Measurements from ENCODE around the gene SSNA1. TPM values are rescaled to one million over a fixed set of nuclear protein-coding genes. Genes with fewer than 3 reads are reported as not detected.

The SSNA1 gene
- total RNA-seq, 1 experiment from 2014 or later: 62.3 TPM

DNA sequence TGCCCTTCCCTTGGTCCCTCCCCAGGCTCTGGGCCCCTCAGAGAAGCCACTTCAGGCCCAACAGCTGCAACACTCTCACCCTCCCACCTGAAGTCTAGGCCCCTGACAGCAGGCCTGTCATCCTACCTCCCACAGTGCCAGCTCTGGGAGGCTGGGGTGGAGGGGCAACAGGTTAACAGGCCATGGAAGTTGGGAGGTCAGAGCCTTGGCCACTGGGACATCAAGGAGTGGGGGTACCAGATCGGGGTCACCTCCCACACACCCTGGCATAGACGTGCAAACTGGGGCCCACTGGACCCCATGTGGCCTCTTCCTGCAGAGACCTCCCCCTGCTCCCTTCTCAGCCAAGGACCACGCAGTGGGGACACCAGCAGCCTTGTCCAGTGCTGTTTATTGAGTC is 2.8 kb downstream of the SSNA1 start:
- Histone ChIP-seq H3K9me3 (no peaks in the 10 kb centered on the region), H3K4me3 (ENCODE audit: low read depth, low read length) (no peak overlapping the region), H3K36me3 (ENCODE audit: control insufficient read depth, insufficient read depth, low read length) (peaks cover 3% of the 10 kb centered on the region), H3K4me1 (peaks cover 20% of the 10 kb centered on the region), H3K27me3 (replicated peaks; ENCODE audit: control insufficient read depth, insufficient read depth, low read length) (no peaks in the 10 kb centered on the region)
- H3K36me3 Mint-ChIP-seq (ENCODE audit: insufficient read depth, unreplicated experiment): peaks cover 42% of the 10 kb centered on the region
- H3K4me1 Mint-ChIP-seq (ENCODE audit: low read depth, unreplicated experiment): peaks cover 28% of the 10 kb centered on the region
- ChIA-PET POLR2A (no interaction called here), CTCF (interaction anchor here (1.3 to 3.0 kb wide), 2 partner anchors 10 to 23 kb away, joined by 4 to 16 read pairs; partner anchors contain the start of genes LRRC26 and TPRN)
- no peak for DNase-seq
- no peak for TF ChIP-seq CTCF (IDR thresholded peaks at IDR 0.05; ENCODE audit: insufficient read depth in 1 of 2, low read depth in 1 of 2, low read length in 1 of 2, severe bottlenecking in 1 of 2, unreplicated experiment in 1 of 2)
- intact Hi-C loops (cut with micrococcal nuclease; ENCODE audit: unreplicated experiment): no loop called here
- H3K4me3 Mint-ChIP-seq (ENCODE audit: unreplicated experiment): peak overlapping the region; percentile 98
- H3K27ac Mint-ChIP-seq (ENCODE audit: unreplicated experiment): peak overlapping the region; percentile 85
- H3K27me3 Mint-ChIP-seq (ENCODE audit: insufficient read depth, unreplicated experiment): no peaks in the 10 kb centered on the region
- no TSS peak for BruUV-seq (replicated peaks)
- H3K9me3 Mint-ChIP-seq (ENCODE audit: unreplicated experiment): no peaks in the 10 kb centered on the region

GRCh38 chr9:137191691-137192447 is 3.4 kb downstream of the SSNA1 start:
- Mint-ChIP-seq H3K4me3 (ENCODE audit: unreplicated experiment) (no peak overlapping the region), H3K4me1 (ENCODE audit: low read depth, unreplicated experiment) (peaks cover 24% of the 10 kb centered on the region), H3K27ac (ENCODE audit: unreplicated experiment) (no peak overlapping the region), H3K36me3 (ENCODE audit: insufficient read depth, unreplicated experiment) (peaks cover 45% of the 10 kb centered on the region), H3K9me3 (ENCODE audit: unreplicated experiment) (no peaks in the 10 kb centered on the region), H3K27me3 (ENCODE audit: insufficient read depth, unreplicated experiment) (no peaks in the 10 kb centered on the region)
- intact Hi-C loops (cut with micrococcal nuclease; ENCODE audit: unreplicated experiment): no loop called here
- DNase-seq: no peak
- H3K27me3 ChIP-seq (replicated peaks; ENCODE audit: control insufficient read depth, insufficient read depth, low read length): no peaks in the 10 kb centered on the region
- BruUV-seq (replicated peaks): no TSS peak
- H3K4me1 ChIP-seq: peaks cover 20% of the 10 kb centered on the region
- H3K9me3 ChIP-seq: no peaks in the 10 kb centered on the region
- no peak for TF ChIP-seq CTCF (IDR thresholded peaks at IDR 0.05; ENCODE audit: insufficient read depth in 1 of 2, low read depth in 1 of 2, low read length in 1 of 2, severe bottlenecking in 1 of 2, unreplicated experiment in 1 of 2)
- ChIA-PET CTCF (interaction anchor here (0.8 to 1.3 kb wide), 2 partner anchors 9 to 45 kb away, joined by 3 to 4 read pairs; partner anchors contain the start of gene TPRN), POLR2A (interaction anchor here (0.6 kb wide), 1 partner anchor 9 kb away, joined by 3 read pairs; the partner anchor contains the start of gene TPRN)
- H3K4me3 ChIP-seq (ENCODE audit: low read depth, low read length): no peak overlapping the region
- peaks cover 2% of the 10 kb centered on the region for H3K36me3 ChIP-seq (ENCODE audit: control insufficient read depth, insufficient read depth, low read length)

DNA sequence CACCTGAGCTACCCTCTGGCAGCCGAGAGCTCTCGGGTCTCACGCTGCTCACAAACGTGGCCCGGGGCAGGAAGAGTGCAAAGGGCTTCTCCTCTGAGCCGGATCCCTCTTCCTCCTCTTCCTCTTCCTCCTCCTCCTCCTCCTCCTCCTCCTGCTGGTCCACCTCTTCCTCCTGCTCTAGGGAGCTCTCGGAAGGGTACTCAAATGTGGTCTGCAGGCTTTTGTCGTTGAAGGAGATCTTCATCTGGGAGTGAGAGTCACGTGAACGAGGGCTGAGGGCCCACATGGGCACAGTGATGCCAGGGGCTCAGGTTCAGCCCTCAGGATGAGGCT is 3.9 kb downstream of the SSNA1 start:
- Histone ChIP-seq H3K27me3 (replicated peaks; ENCODE audit: control insufficient read depth, insufficient read depth, low read length) (no peaks in the 10 kb centered on the region), H3K36me3 (ENCODE audit: control insufficient read depth, insufficient read depth, low read length) (peaks cover 2% of the 10 kb centered on the region), H3K4me1 (peaks cover 18% of the 10 kb centered on the region), H3K4me3 (ENCODE audit: low read depth, low read length) (no peak overlapping the region), H3K9me3 (no peaks in the 10 kb centered on the region)
- TF ChIP-seq CTCF (IDR thresholded peaks at IDR 0.05; ENCODE audit: insufficient read depth in 1 of 2, low read depth in 1 of 2, low read length in 1 of 2, severe bottlenecking in 1 of 2, unreplicated experiment in 1 of 2): no peak
- H3K27ac Mint-ChIP-seq (ENCODE audit: unreplicated experiment): no peak overlapping the region
- H3K9me3 Mint-ChIP-seq (ENCODE audit: unreplicated experiment): no peaks in the 10 kb centered on the region
- H3K4me3 Mint-ChIP-seq (ENCODE audit: unreplicated experiment): no peak overlapping the region
- no peaks in the 10 kb centered on the region for H3K27me3 Mint-ChIP-seq (ENCODE audit: insufficient read depth, unreplicated experiment)
- BruUV-seq (replicated peaks): no TSS peak
- CTCF ChIA-PET: interaction anchor here (0.8 kb wide), 1 partner anchor 44 kb away, joined by 3 read pairs; no protein-coding TSS in a partner anchor
- peaks cover 46% of the 10 kb centered on the region for H3K36me3 Mint-ChIP-seq (ENCODE audit: insufficient read depth, unreplicated experiment)
- intact Hi-C loops (cut with micrococcal nuclease; ENCODE audit: unreplicated experiment): no loop called here
- POLR2A ChIA-PET: interaction anchor here (0.6 kb wide), 1 partner anchor 8 kb away, joined by 3 read pairs; the partner anchor contains the start of gene TPRN
- DNase-seq: no peak
- peaks cover 19% of the 10 kb centered on the region for H3K4me1 Mint-ChIP-seq (ENCODE audit: low read depth, unreplicated experiment)

All from Caco-2 (cell line).